Left kidney (tissue), 2 donors: ENCODE measurements around the gene ERC2. TPM values are rescaled to one million over a fixed set of nuclear protein-coding genes. Genes with fewer than 3 reads are reported as not detected.

Source experiments
- DNase-seq: peaks from one replicate; pipeline ENCODE4 v3.0.0-alpha.2; 2013
- polyA plus RNA-seq: library from polyadenylated mRNA; unstranded; fragments of 120-200 nt; gene quantifications from one replicate; pipeline ENCODE4 v1.2.1, GENCODE V29; 2013; ENCODE audit not compliant: insufficient read length

The ERC2 gene
- polyA plus RNA-seq, 1 donor = 3.9 TPM

- DNase-seq = no peak
Observed at GRCh38 chr3:55645422-55645821, 822.8 kb downstream of the ERC2 start.

GRCh38 chr3:55643283-55643682 lies 825.0 kb downstream of the ERC2 start:
- DNase-seq = no peak

GRCh38 chr3:55641964-55642363 lies 826.3 kb downstream of the ERC2 start:
- DNase-seq = no peak

GRCh38 chr3:55639896-55640765 lies 828.1 kb downstream of the ERC2 start:
- no peak for DNase-seq

- DNase-seq = no peak
Observed at GRCh38 chr3:55639143-55639542, 829.1 kb downstream of the ERC2 start.

GRCh38 chr3:55637906-55638638 lies 830.2 kb downstream of the ERC2 start:
- DNase-seq = peak; percentile 24

GRCh38 chr3:55636300-55637195 lies 831.7 kb downstream of the ERC2 start:
- no peak for DNase-seq

- DNase-seq = no peak
Observed at GRCh38 chr3:55634345-55634744, 833.9 kb downstream of the ERC2 start.

- no peak for DNase-seq
Observed at GRCh38 chr3:55633333-55633732, 834.9 kb downstream of the ERC2 start.

GRCh38 chr3:55631766-55632331 lies 836.4 kb downstream of the ERC2 start:
- DNase-seq = no peak

- no peak for DNase-seq
Observed at GRCh38 chr3:55630921-55631299, 837.4 kb downstream of the ERC2 start.

GRCh38 chr3:55630280-55630920 lies 837.9 kb downstream of the ERC2 start:
- DNase-seq = no peak

GRCh38 chr3:55629432-55629831 lies 838.8 kb downstream of the ERC2 start:
- DNase-seq = no peak

- DNase-seq = no peak
Observed at GRCh38 chr3:55626279-55626665, 842.0 kb downstream of the ERC2 start.

GRCh38 chr3:55624238-55624637 lies 844.0 kb downstream of the ERC2 start:
- DNase-seq = no peak

GRCh38 chr3:55623786-55624185 lies 844.5 kb downstream of the ERC2 start:
- DNase-seq = no peak

- no peak for DNase-seq
Observed at GRCh38 chr3:55622733-55623132, 845.5 kb downstream of the ERC2 start.

- DNase-seq = no peak
Observed at GRCh38 chr3:55622116-55622515, 846.2 kb downstream of the ERC2 start.

GRCh38 chr3:55621648-55622047 lies 846.6 kb downstream of the ERC2 start:
- DNase-seq = no peak

- no peak for DNase-seq
Observed at GRCh38 chr3:55621026-55621422, 847.2 kb downstream of the ERC2 start.

- no peak for DNase-seq
Observed at GRCh38 chr3:55620351-55621025, 847.8 kb downstream of the ERC2 start.
